GM19238 (cell line): Measurements from ENCODE around the gene HELZ.
"Not testable (repeated sequence)": the region's sequence is repeated elsewhere in the genome, so short reads cannot be mapped to it uniquely, and the experiment has no call there.

Experiments used
- DNase-seq: peaks from one replicate; pipeline ENCODE4 v3.0.0; 2011; ENCODE audit warnings: low spot score; ENCODE audit not compliant: insufficient read length

HELZ gene

GRCh38 chr17:67265436-67266019 is 20.5 kb upstream of the HELZ start:
- no peak for DNase-seq

GRCh38 chr17:67262435-67263117 is 17.6 kb upstream of the HELZ start:
- no peak for DNase-seq

GRCh38 chr17:67260170-67260987 is 15.4 kb upstream of the HELZ start:
- no peak for DNase-seq

GRCh38 chr17:67258821-67259468 is 13.9 kb upstream of the HELZ start:
- no peak for DNase-seq

GRCh38 chr17:67256075-67256732 is 11.2 kb upstream of the HELZ start:
- DNase-seq: no peak

- no peak for DNase-seq
Measured at GRCh38 chr17:67253384-67253783, 8.4 kb upstream of the HELZ start.

- DNase-seq: not testable (repeated sequence)
Measured at GRCh38 chr17:67251586-67251985, 6.6 kb upstream of the HELZ start.

GRCh38 chr17:67248291-67248690 is 3.3 kb upstream of the HELZ start:
- DNase-seq: no peak

GRCh38 chr17:67247416-67247900 is 2.5 kb upstream of the HELZ start:
- no peak for DNase-seq

- peak; percentile 19 for DNase-seq
Measured at GRCh38 chr17:67246653-67247415, 1.8 kb upstream of the HELZ start.

GRCh38 chr17:67246403-67246652 is 1.3 kb upstream of the HELZ start:
- DNase-seq: no peak

GRCh38 chr17:67245694-67246402 is 852 bp upstream of the HELZ start:
- DNase-seq: peak; percentile 26

GRCh38 chr17:67244431-67245072 is 444 bp downstream of the HELZ start:
- peak; percentile 26 for DNase-seq

- no peak for DNase-seq
Measured at GRCh38 chr17:67243284-67243683, 1.7 kb downstream of the HELZ start.

- no peak for DNase-seq
Measured at GRCh38 chr17:67241719-67242341, 3.2 kb downstream of the HELZ start.

GRCh38 chr17:67239597-67239996 is 5.4 kb downstream of the HELZ start:
- DNase-seq: no peak

GRCh38 chr17:67238991-67239390 is 6.0 kb downstream of the HELZ start:
- no peak for DNase-seq

GRCh38 chr17:67232441-67232840 is 12.6 kb downstream of the HELZ start:
- DNase-seq: no peak
